Liver (tissue), 9 donors: ENCODE results near the gene GALNT1. TPM values are rescaled to one million over a fixed set of nuclear protein-coding genes. Genes with fewer than 3 reads are reported as not detected.

ENCODE experiments used
- DNase-seq: peaks from one replicate; pipeline ENCODE4 v3.0.0-alpha.2; 2017; ENCODE audit warnings: low spot score
- H3K27ac ChIP-seq, 2 donors: one replicate each; pipeline ENCODE4 v1.7.0; 2013; ENCODE audit warnings: inconsistent platforms in 2 of 2, low read length in 2 of 2, control low read depth in 1 of 2, low read depth in 1 of 2, mild to moderate bottlenecking in 1 of 2
- H3K27me3 ChIP-seq, 4 donors: one replicate each; pipeline versions ENCODE4 v1.6.1 to v1.7.0; 2013; ENCODE audit warnings: low read length in 3 of 4, inconsistent platforms in 1 of 4, mild to moderate bottlenecking in 1 of 4, moderate library complexity in 1 of 4; ENCODE audit not compliant: control insufficient read depth in 4 of 4, insufficient read depth in 4 of 4
- H3K36me3 ChIP-seq, 4 donors: one replicate each; pipeline versions ENCODE4 v1.6.1 to v1.7.0; 2013; ENCODE audit warnings: low read length in 3 of 4, mild to moderate bottlenecking in 3 of 4, low read depth in 1 of 4, moderate library complexity in 1 of 4; ENCODE audit not compliant: control insufficient read depth in 4 of 4, insufficient read depth in 3 of 4
- H3K4me1 ChIP-seq, 4 donors: one replicate each; pipeline versions ENCODE4 v1.6.1 to v1.7.0; 2013; ENCODE audit warnings: low read length in 3 of 4, mild to moderate bottlenecking in 3 of 4, moderate library complexity in 1 of 4; ENCODE audit not compliant: control insufficient read depth in 4 of 4, insufficient read depth in 4 of 4
- H3K4me3 ChIP-seq, 3 donors: one replicate each; pipeline versions ENCODE4 v1.6.1 to v1.7.0; 2013; ENCODE audit warnings: low read length in 3 of 3, control low read depth in 1 of 3, low read depth in 1 of 3, mild to moderate bottlenecking in 1 of 3
- H3K9ac ChIP-seq, 2 donors: one replicate each; pipeline ENCODE4 v1.7.0; 2013; ENCODE audit warnings: low read length in 2 of 2, mild to moderate bottlenecking in 2 of 2, moderate library complexity in 2 of 2, control low read depth in 1 of 2, low read depth in 1 of 2
- H3K9me3 ChIP-seq, 4 donors: one replicate each; pipeline versions ENCODE4 v1.6.1 to v1.7.0; 2013; ENCODE audit warnings: low read length in 3 of 4; ENCODE audit not compliant: control insufficient read depth in 4 of 4
- FOXA1 ChIP-seq: IDR thresholded peaks from 2 replicates; pipeline ENCODE4 v1.6.1; 2016; ENCODE audit warnings: antibody characterized with exemption
- FOXA2 ChIP-seq: IDR thresholded peaks from 2 replicates; pipeline ENCODE4 v1.6.1; 2016; ENCODE audit warnings: antibody characterized with exemption
- GABPA ChIP-seq, 2 donors: IDR thresholded peaks in 1 of 2; conservative IDR thresholded peaks in 1 of 2; 2 replicates each; pipeline ENCODE4 v1.6.1; 2016; ENCODE audit warnings: antibody characterized with exemption in 2 of 2, mild to moderate bottlenecking in 1 of 2, moderate library complexity in 1 of 2
- HNF4A ChIP-seq, 2 donors: conservative IDR thresholded peaks; 2 replicates each; pipeline ENCODE4 v1.6.1; 2016; ENCODE audit warnings: antibody characterized with exemption in 2 of 2, mild to moderate bottlenecking in 2 of 2
- HNF4G ChIP-seq: IDR thresholded peaks from 2 replicates; pipeline ENCODE4 v1.6.1; 2016; ENCODE audit warnings: antibody characterized with exemption
- JUND ChIP-seq, 2 donors: IDR thresholded peaks; 2 replicates each; pipeline ENCODE4 v1.6.1; 2016; ENCODE audit warnings: antibody characterized with exemption in 2 of 2
- NR2F2 ChIP-seq: IDR thresholded peaks from 2 replicates; pipeline ENCODE4 v1.6.1; 2016; ENCODE audit warnings: antibody characterized with exemption
- RAD21 ChIP-seq, 2 donors: IDR thresholded peaks; 2 replicates each; pipeline ENCODE4 v1.6.1; 2016; ENCODE audit warnings: antibody characterized with exemption in 2 of 2, mild to moderate bottlenecking in 2 of 2
- SP1 ChIP-seq: IDR thresholded peaks from 2 replicates; pipeline ENCODE4 v1.6.1; 2018; ENCODE audit warnings: antibody characterized with exemption, mild to moderate bottlenecking
- TAF1 ChIP-seq: conservative IDR thresholded peaks from 2 replicates; pipeline ENCODE4 v1.6.1; 2016; ENCODE audit warnings: antibody characterized with exemption, mild to moderate bottlenecking
- YY1 ChIP-seq: IDR thresholded peaks from 2 replicates; pipeline ENCODE4 v1.6.1; 2016; ENCODE audit warnings: antibody characterized with exemption, mild to moderate bottlenecking
- WGBS: extraction: QIAGEN DNeasy Blood & Tissue Kit; methylation state at CpG from one replicate; pipeline ENCODE4 v1.1.7; 2013; 5-methylcytosine and 5-hydroxymethylcytosine counted together
- polyA plus RNA-seq, 2 donors: library from polyadenylated mRNA; stranded (reverse) in 1 of 2; unstranded in 1 of 2; fragments of 200-250 nt in 1 of 2; fragments of >200 nt in 1 of 2; fragmentation: Nextera tagmentation in 1 of 2; extraction: Ambion mirVana in 1 of 2; gene quantifications; one replicate each; pipeline versions ENCODE4 v1.2.1 to v1.2.3, GENCODE V29; 2013 to 2015
- total RNA-seq, 2 donors: library from RNA; depleted of rRNA; stranded (reverse); fragments of >200 nt; gene quantifications; one replicate each; pipeline ENCODE4 v1.2.3, GENCODE V29; 2014
- TF ChIP-seq, protein P1 (sequence below): IDR thresholded peaks from 2 replicates; pipeline ENCODE4 v1.6.1; 2016; ENCODE audit warnings: antibody characterized with exemption
- TF ChIP-seq, protein P2 (sequence below): IDR thresholded peaks from 2 replicates; pipeline ENCODE4 v1.6.1; 2016; ENCODE audit warnings: antibody characterized with exemption, mild to moderate bottlenecking
- TF ChIP-seq, protein P3 (sequence below): IDR thresholded peaks from 2 replicates; pipeline ENCODE4 v1.6.1; 2016; ENCODE audit warnings: antibody characterized with exemption
- TF ChIP-seq, protein P4 (sequence below): fragments of 150-350 bp; IDR thresholded peaks from 2 replicates; pipeline ENCODE4 v1.5.1; 2017; ENCODE audit warnings: improper control_type of control experiment, low read depth, low read length; ENCODE audit not compliant: missing input control
- TF ChIP-seq, protein P5 (sequence below): IDR thresholded peaks from 2 replicates; pipeline ENCODE4 v1.6.1; 2016; ENCODE audit warnings: antibody characterized with exemption
- donor health status: healthy.
- donor health status: healthy.
- donor health status: healthy.
- donor health status: healthy.
- donor health status: healthy.

Gene GALNT1
- total and polyA plus RNA-seq, 4 donors, result 13.9 to 42.2 (median 26.5) TPM

DNA sequence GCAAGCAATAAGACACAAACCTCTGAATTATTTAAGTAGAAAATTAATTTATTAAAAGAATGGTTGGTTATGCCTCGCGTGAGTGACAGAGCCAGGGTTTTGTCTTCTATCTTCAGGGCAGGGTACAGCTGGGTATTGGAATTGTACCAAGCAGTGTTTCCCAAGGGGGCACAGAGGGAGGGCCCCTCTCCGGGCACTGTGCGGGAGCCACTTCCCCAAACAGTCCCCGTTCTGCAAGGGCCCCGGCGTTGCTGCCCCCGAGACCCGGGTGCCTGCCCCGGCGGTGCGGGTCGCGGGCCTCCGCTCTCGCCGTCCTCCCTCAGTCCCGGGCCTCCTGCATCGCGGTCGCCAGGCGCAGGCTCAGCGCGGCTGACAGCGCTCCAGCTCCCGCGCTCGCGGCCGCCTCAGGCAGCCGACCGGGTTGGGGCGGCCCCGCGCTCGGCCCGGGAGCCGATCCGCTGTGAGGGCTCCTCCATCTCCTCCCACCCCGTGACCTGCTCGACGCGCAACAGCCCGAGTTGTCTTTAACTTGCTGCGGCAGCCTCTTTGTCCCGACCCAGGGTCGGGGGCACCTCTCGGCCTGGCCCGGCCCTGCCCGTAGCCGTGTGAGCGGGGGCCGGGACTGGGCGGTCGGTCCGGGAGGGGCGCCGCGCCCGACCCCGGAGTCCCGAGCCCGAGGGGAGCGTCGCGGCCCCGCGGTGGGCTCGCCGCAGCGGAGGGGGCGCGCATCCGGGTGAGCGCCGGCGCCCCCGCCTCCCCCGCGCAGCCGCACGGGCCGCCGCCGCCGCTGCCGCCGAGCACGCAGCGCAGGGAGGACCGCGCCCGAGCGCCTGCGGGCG is 620 bp upstream of the GALNT1 start:
- DNase-seq, result peak; percentile 67
- peak overlapping the region; percentile 16 to 40 for H3K9ac ChIP-seq
- peaks cover 0 to 11% (median 2%) of the 10 kb centered on the region in 4 donors for H3K4me1 ChIP-seq
- H3K36me3 ChIP-seq, result no peaks in the 10 kb centered on the region
- H3K27ac ChIP-seq, result peak overlapping the region; percentile 82 to 87
- WGBS, result under 1% methylated on average over 96 of the region's 96 CpGs
- no peaks in the 10 kb centered on the region for H3K9me3 ChIP-seq
- TF ChIP-seq, protein P1, sequence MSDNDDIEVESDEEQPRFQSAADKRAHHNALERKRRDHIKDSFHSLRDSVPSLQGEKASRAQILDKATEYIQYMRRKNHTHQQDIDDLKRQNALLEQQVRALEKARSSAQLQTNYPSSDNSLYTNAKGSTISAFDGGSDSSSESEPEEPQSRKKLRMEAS, result no peak
- TF ChIP-seq, protein P2, sequence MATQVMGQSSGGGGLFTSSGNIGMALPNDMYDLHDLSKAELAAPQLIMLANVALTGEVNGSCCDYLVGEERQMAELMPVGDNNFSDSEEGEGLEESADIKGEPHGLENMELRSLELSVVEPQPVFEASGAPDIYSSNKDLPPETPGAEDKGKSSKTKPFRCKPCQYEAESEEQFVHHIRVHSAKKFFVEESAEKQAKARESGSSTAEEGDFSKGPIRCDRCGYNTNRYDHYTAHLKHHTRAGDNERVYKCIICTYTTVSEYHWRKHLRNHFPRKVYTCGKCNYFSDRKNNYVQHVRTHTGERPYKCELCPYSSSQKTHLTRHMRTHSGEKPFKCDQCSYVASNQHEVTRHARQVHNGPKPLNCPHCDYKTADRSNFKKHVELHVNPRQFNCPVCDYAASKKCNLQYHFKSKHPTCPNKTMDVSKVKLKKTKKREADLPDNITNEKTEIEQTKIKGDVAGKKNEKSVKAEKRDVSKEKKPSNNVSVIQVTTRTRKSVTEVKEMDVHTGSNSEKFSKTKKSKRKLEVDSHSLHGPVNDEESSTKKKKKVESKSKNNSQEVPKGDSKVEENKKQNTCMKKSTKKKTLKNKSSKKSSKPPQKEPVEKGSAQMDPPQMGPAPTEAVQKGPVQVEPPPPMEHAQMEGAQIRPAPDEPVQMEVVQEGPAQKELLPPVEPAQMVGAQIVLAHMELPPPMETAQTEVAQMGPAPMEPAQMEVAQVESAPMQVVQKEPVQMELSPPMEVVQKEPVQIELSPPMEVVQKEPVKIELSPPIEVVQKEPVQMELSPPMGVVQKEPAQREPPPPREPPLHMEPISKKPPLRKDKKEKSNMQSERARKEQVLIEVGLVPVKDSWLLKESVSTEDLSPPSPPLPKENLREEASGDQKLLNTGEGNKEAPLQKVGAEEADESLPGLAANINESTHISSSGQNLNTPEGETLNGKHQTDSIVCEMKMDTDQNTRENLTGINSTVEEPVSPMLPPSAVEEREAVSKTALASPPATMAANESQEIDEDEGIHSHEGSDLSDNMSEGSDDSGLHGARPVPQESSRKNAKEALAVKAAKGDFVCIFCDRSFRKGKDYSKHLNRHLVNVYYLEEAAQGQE, result no peak
- TF ChIP-seq FOXA2 (no peak), YY1 (no peak), TAF1 (no peak), SP1 (no peak), JUND (IDR thresholded peaks at IDR 0.05) (no peak), HNF4G (no peak), FOXA1 (no peak), NR2F2 (no peak), RAD21 (IDR thresholded peaks at IDR 0.05) (no peak), HNF4A (conservative IDR thresholded peaks at IDR 0.05) (no peak)
- TF ChIP-seq, protein P3, sequence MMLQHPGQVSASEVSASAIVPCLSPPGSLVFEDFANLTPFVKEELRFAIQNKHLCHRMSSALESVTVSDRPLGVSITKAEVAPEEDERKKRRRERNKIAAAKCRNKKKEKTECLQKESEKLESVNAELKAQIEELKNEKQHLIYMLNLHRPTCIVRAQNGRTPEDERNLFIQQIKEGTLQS, result no peak
- TF ChIP-seq, protein P4, sequence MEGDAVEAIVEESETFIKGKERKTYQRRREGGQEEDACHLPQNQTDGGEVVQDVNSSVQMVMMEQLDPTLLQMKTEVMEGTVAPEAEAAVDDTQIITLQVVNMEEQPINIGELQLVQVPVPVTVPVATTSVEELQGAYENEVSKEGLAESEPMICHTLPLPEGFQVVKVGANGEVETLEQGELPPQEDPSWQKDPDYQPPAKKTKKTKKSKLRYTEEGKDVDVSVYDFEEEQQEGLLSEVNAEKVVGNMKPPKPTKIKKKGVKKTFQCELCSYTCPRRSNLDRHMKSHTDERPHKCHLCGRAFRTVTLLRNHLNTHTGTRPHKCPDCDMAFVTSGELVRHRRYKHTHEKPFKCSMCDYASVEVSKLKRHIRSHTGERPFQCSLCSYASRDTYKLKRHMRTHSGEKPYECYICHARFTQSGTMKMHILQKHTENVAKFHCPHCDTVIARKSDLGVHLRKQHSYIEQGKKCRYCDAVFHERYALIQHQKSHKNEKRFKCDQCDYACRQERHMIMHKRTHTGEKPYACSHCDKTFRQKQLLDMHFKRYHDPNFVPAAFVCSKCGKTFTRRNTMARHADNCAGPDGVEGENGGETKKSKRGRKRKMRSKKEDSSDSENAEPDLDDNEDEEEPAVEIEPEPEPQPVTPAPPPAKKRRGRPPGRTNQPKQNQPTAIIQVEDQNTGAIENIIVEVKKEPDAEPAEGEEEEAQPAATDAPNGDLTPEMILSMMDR, result no peak
- H3K27me3 ChIP-seq, result no peaks in the 10 kb centered on the region
- H3K4me3 ChIP-seq, result peak overlapping the region; percentile 65 to 79 (median 78)

DNA sequence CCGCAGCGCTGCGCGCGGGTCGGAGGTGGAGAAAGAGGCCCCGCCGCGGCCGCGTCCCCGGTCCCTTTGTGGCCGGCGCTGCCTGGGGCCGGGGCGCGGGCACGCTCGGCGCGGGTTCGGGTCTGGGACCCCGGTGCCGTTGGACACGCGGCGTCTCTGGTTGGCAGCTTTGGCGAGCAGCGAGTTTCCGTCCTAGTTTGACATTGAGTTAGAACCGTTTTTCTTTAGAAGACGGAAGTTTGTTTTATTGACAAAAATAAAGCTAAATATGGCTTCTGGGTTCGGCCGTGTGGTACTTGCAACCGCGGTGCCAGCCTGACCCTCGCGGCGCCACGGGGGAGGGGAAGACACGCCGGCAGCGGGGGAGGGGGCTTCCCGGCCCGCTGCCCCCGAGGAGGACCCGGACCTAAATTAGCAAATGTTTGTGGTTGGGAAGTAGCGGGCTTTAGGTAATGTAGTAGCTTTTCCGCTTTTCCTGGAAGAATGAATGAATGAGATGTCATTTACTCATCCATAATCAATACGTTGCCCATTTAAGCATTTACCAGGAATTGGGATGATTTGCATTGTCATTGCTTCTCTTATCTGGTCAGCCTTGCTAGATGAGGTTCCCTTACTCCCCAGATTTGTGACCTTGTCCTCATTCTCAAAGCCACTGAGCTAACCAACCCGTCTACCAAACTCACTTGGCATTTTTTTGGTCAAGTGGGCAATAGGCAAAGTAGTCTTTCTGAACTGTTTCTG is 530 bp downstream of the GALNT1 start:
- H3K36me3 ChIP-seq, result no peaks in the 10 kb centered on the region
- H3K27me3 ChIP-seq, result no peaks in the 10 kb centered on the region
- H3K27ac ChIP-seq, result peak overlapping the region; percentile 44 to 52
- H3K9me3 ChIP-seq, result no peaks in the 10 kb centered on the region
- DNase-seq, result no peak
- H3K9ac ChIP-seq, result peak overlapping the region; percentile 21 to 83
- peak overlapping the region; percentile 62 to 83 (median 81) for H3K4me3 ChIP-seq
- 2% methylated on average over 51 of the region's 51 CpGs for WGBS
- peaks cover 0 to 11% (median 2%) of the 10 kb centered on the region in 4 donors for H3K4me1 ChIP-seq
- TF ChIP-seq, protein P4, result no peak
- TF ChIP-seq, protein P2, result no peak
- TF ChIP-seq GABPA (IDR thresholded peaks at IDR 0.05 in 1 of 2, conservative IDR thresholded peaks at IDR 0.05 in 1 of 2) (no peak), FOXA1 (no peak)
- TF ChIP-seq, protein P5, sequence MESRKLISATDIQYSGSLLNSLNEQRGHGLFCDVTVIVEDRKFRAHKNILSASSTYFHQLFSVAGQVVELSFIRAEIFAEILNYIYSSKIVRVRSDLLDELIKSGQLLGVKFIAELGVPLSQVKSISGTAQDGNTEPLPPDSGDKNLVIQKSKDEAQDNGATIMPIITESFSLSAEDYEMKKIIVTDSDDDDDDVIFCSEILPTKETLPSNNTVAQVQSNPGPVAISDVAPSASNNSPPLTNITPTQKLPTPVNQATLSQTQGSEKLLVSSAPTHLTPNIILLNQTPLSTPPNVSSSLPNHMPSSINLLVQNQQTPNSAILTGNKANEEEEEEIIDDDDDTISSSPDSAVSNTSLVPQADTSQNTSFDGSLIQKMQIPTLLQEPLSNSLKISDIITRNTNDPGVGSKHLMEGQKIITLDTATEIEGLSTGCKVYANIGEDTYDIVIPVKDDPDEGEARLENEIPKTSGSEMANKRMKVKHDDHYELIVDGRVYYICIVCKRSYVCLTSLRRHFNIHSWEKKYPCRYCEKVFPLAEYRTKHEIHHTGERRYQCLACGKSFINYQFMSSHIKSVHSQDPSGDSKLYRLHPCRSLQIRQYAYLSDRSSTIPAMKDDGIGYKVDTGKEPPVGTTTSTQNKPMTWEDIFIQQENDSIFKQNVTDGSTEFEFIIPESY, result no peak
